Neural progenitor cell (in vitro differentiated cells): Measurements from ENCODE around the gene CDK9. TPM values are rescaled to one million over a fixed set of nuclear protein-coding genes. Genes with fewer than 3 reads are reported as not detected.

Experiments
- DNase-seq: peaks from one replicate; pipeline ENCODE4 v3.0.0-alpha.2; 2016; ENCODE audit warnings: low spot score
- H2AFZ ChIP-seq: fragments of 200-600 bp; sonication (generic); replicated peaks from 2 replicates; pipeline ENCODE4 v1.6.1; 2016; ENCODE audit warnings: antibody characterized with exemption
- H3F3A ChIP-seq: fragments of 200-600 bp; sonication (generic); 2 replicates; pipeline ENCODE4 v1.6.1; 2016; ENCODE audit warnings: antibody characterized with exemption, low read depth
- H3K27ac ChIP-seq: fragments of 200-600 bp; sonication (generic); 2 replicates; pipeline ENCODE4 v1.5.1; 2016; ENCODE audit warnings: mild to moderate bottlenecking
- H3K27me3 ChIP-seq: fragments of 200-600 bp; sonication (generic); 2 replicates; pipeline ENCODE4 v1.6.1; 2016; ENCODE audit warnings: mild to moderate bottlenecking, moderate library complexity
- H3K36me3 ChIP-seq: fragments of 200-600 bp; sonication (generic); 2 replicates; pipeline ENCODE4 v1.5.1; 2016
- H3K4me1 ChIP-seq: fragments of 200-600 bp; sonication (generic); 2 replicates; pipeline ENCODE4 v1.6.1; 2016; ENCODE audit warnings: mixed run types
- H3K4me2 ChIP-seq: fragments of 200-600 bp; sonication (generic); 2 replicates; pipeline ENCODE4 v1.6.1; 2016
- H3K4me3 ChIP-seq: fragments of 200-600 bp; sonication (generic); 2 replicates; pipeline ENCODE4 v1.5.1; 2016
- H3K79me2 ChIP-seq: fragments of 200-600 bp; sonication (generic); 2 replicates; pipeline ENCODE4 v1.6.1; 2016; ENCODE audit warnings: low read depth
- H3K9ac ChIP-seq: fragments of 200-600 bp; sonication (generic); 2 replicates; pipeline ENCODE4 v1.6.1; 2016
- H3K9me3 ChIP-seq: fragments of 200-600 bp; sonication (generic); 2 replicates; pipeline ENCODE4 v1.5.1; 2016; ENCODE audit warnings: low read depth
- H4K20me1 ChIP-seq: fragments of 200-600 bp; sonication (generic); 2 replicates; pipeline ENCODE4 v1.6.1; 2016; ENCODE audit warnings: low read depth
- H3K27ac Mint-ChIP-seq: 3 replicates; pipeline ENCODE4 v1.8.0; 2021; ENCODE audit warnings: mixed read lengths
- H3K27me3 Mint-ChIP-seq: 2 replicates; pipeline ENCODE4 v1.8.0; 2022; ENCODE audit warnings: low read depth, mild to moderate bottlenecking, inconsistent platforms, moderate library complexity, mixed read lengths; ENCODE audit not compliant: insufficient read depth
- H3K36me3 Mint-ChIP-seq: 3 replicates; pipeline ENCODE4 v1.8.0; 2021; ENCODE audit warnings: mixed read lengths
- H3K4me1 Mint-ChIP-seq: 3 replicates; pipeline ENCODE4 v1.8.0; 2021; ENCODE audit warnings: mixed read lengths
- H3K4me3 Mint-ChIP-seq: 3 replicates; pipeline ENCODE4 v1.8.0; 2021; ENCODE audit warnings: mild to moderate bottlenecking, moderate library complexity, mixed read lengths
- H3K9me3 Mint-ChIP-seq: 3 replicates; pipeline ENCODE4 v1.8.0; 2020; ENCODE audit warnings: mixed read lengths
- EZH2 ChIP-seq: fragments of 200-600 bp; sonication (generic); IDR thresholded peaks from 2 replicates; pipeline ENCODE4 v1.6.1; 2017; ENCODE audit warnings: antibody characterized with exemption, mild to moderate bottlenecking, moderate library complexity
- EZH2phosphoT487 ChIP-seq: fragments of 200-600 bp; sonication (generic); IDR thresholded peaks from 2 replicates; pipeline ENCODE4 v1.6.1; 2017; ENCODE audit warnings: antibody characterized with exemption
- total RNA-seq: library from RNA; depleted of rRNA; stranded (reverse); fragments of >200 nt; gene quantifications from 2 replicates; pipeline ENCODE4 v1.2.3, GENCODE V29; 2015; ENCODE audit warnings: low replicate concordance
- TF ChIP-seq, protein P1 (sequence below): fragments of 200-600 bp; sonication (generic); IDR thresholded peaks from 2 replicates; pipeline ENCODE4 v1.5.1; 2017; ENCODE audit warnings: antibody characterized with exemption, mild to moderate bottlenecking

CDK9 gene
- total RNA-seq, 1 donor from 2014 or later = 22.5 TPM

DNA sequence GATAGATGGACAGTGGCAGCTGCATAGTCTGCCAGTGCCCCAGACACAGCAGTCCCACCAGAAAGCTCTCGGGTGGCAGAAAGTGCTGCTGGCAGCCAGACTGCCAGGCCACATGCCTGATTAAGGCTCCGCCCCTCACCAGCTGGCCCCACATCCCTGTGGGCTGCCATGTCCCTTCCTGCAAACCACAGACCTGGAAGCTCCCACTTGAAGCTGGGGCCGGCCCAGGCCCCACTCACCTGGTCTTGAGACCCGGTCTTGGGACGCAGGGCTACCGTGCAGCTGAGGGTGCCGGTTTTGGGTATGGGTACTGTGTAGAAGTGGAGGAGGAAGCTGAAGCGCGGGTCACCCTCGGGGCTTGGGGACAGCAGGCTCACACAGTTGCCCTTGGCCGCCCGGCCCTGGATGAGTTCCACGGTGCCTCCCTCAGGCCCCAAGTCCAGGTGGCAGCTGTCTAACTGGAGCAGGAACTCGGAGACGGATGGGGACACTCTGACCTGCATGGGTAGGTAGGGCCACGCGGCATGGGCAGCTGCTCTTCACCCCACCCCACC is 32.1 kb downstream of the CDK9 start:
- Histone ChIP-seq H3K4me3 (no peak overlapping the region), H3F3A (peaks cover 4% of the 10 kb centered on the region), H3K27ac (no peak overlapping the region), H2AFZ (no peak overlapping the region), H3K9ac (no peak overlapping the region), H3K79me2 (no peaks in the 10 kb centered on the region), H3K27me3 (no peaks in the 10 kb centered on the region), H4K20me1 (no peaks in the 10 kb centered on the region), H3K4me1 (no peaks in the 10 kb centered on the region), H3K9me3 (no peaks in the 10 kb centered on the region), H3K4me2 (no peak overlapping the region), H3K36me3 (no peaks in the 10 kb centered on the region)
- Mint-ChIP-seq H3K27me3 (peaks cover 4% of the 10 kb centered on the region), H3K27ac (no peak overlapping the region), H3K4me1 (no peaks in the 10 kb centered on the region), H3K4me3 (no peak overlapping the region), H3K36me3 (no peaks in the 10 kb centered on the region), H3K9me3 (no peaks in the 10 kb centered on the region)
- no peak for DNase-seq
- TF ChIP-seq EZH2phosphoT487 (no peak), EZH2 (no peak)
- TF ChIP-seq, protein P1, sequence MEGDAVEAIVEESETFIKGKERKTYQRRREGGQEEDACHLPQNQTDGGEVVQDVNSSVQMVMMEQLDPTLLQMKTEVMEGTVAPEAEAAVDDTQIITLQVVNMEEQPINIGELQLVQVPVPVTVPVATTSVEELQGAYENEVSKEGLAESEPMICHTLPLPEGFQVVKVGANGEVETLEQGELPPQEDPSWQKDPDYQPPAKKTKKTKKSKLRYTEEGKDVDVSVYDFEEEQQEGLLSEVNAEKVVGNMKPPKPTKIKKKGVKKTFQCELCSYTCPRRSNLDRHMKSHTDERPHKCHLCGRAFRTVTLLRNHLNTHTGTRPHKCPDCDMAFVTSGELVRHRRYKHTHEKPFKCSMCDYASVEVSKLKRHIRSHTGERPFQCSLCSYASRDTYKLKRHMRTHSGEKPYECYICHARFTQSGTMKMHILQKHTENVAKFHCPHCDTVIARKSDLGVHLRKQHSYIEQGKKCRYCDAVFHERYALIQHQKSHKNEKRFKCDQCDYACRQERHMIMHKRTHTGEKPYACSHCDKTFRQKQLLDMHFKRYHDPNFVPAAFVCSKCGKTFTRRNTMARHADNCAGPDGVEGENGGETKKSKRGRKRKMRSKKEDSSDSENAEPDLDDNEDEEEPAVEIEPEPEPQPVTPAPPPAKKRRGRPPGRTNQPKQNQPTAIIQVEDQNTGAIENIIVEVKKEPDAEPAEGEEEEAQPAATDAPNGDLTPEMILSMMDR = no peak

DNA sequence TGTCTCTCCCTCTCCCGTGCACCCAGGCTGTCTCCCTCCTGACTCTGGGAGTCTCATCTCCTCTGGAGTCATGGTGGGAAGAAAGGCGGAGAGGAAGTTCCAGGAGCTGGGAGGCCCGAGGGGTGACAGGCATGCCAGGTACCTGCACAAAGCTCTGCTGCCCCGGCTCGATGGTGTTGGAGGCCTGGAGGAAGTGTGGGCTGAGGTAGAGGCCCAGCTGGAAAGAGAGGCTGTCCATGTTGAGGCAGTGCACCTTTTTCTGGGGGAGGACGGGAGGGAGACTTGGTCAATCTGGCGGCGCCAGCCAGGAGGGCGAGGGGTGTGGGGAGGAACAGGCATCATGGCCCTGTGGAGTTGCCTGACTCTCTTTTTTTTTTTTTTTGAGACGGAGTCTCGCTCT is 32.7 kb downstream of the CDK9 start:
- H3K4me1 Mint-ChIP-seq = no peaks in the 10 kb centered on the region
- H3K79me2 ChIP-seq = no peaks in the 10 kb centered on the region
- no peaks in the 10 kb centered on the region for H3K36me3 ChIP-seq
- TF ChIP-seq EZH2 = no peak
- TF ChIP-seq, protein P1 = no peak
- TF ChIP-seq EZH2phosphoT487 = no peak
- no peak for DNase-seq
- peaks cover 4% of the 10 kb centered on the region for H3K27me3 Mint-ChIP-seq
- no peaks in the 10 kb centered on the region for H3K9me3 Mint-ChIP-seq
- no peak overlapping the region for H2AFZ ChIP-seq
- H3K36me3 Mint-ChIP-seq = no peaks in the 10 kb centered on the region
- no peak overlapping the region for H3K27ac ChIP-seq
- no peaks in the 10 kb centered on the region for H3K9me3 ChIP-seq
- H3K27ac Mint-ChIP-seq = peak overlapping the region; percentile 57
- no peaks in the 10 kb centered on the region for H3K4me1 ChIP-seq
- no peak overlapping the region for H3K4me3 ChIP-seq
- no peak overlapping the region for H3K4me2 ChIP-seq
- peaks cover 4% of the 10 kb centered on the region for H3F3A ChIP-seq
- no peak overlapping the region for H3K9ac ChIP-seq
- H4K20me1 ChIP-seq = no peaks in the 10 kb centered on the region
- H3K4me3 Mint-ChIP-seq = peak overlapping the region; percentile 27
- no peaks in the 10 kb centered on the region for H3K27me3 ChIP-seq

DNA sequence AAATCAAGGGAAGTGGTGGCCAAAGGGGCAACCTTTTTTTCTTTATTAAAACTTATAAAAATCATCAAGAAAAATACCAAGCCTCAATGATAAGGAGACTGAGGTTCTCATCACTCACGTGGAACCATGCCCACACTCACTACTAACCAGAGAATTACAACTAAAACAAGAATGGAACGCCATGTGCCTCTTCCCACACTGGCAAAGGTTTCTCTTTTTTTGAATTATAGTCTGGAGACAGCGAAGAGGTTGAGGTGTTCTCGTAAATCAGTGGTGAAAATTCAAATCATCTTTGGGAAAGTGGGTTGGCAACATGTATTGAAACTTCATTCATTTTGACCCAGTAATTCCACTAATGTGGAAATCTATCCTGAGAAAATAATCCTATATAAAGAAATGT is 36.3 kb downstream of the CDK9 start:
- H4K20me1 ChIP-seq = no peaks in the 10 kb centered on the region
- peaks cover 15% of the 10 kb centered on the region for H3K27me3 ChIP-seq
- Mint-ChIP-seq H3K4me3 (no peak overlapping the region), H3K27me3 (peaks cover 10% of the 10 kb centered on the region), H3K27ac (no peak overlapping the region), H3K9me3 (no peaks in the 10 kb centered on the region), H3K4me1 (peaks cover 10% of the 10 kb centered on the region), H3K36me3 (no peaks in the 10 kb centered on the region)
- TF ChIP-seq EZH2phosphoT487 (no peak), EZH2 (no peak)
- TF ChIP-seq, protein P1 = no peak
- no peak for DNase-seq
- no peak overlapping the region for H3K4me2 ChIP-seq
- no peaks in the 10 kb centered on the region for H3K4me1 ChIP-seq
- H3K79me2 ChIP-seq = no peaks in the 10 kb centered on the region
- H2AFZ ChIP-seq = no peak overlapping the region
- H3K9me3 ChIP-seq = no peaks in the 10 kb centered on the region
- no peak overlapping the region for H3K9ac ChIP-seq
- H3K36me3 ChIP-seq = no peaks in the 10 kb centered on the region
- H3K4me3 ChIP-seq = no peak overlapping the region
- H3K27ac ChIP-seq = no peak overlapping the region
- H3F3A ChIP-seq = peaks cover 16% of the 10 kb centered on the region
